Measurements from ENCODE around the gene ALDH1A3.

The ALDH1A3 gene

DNA sequence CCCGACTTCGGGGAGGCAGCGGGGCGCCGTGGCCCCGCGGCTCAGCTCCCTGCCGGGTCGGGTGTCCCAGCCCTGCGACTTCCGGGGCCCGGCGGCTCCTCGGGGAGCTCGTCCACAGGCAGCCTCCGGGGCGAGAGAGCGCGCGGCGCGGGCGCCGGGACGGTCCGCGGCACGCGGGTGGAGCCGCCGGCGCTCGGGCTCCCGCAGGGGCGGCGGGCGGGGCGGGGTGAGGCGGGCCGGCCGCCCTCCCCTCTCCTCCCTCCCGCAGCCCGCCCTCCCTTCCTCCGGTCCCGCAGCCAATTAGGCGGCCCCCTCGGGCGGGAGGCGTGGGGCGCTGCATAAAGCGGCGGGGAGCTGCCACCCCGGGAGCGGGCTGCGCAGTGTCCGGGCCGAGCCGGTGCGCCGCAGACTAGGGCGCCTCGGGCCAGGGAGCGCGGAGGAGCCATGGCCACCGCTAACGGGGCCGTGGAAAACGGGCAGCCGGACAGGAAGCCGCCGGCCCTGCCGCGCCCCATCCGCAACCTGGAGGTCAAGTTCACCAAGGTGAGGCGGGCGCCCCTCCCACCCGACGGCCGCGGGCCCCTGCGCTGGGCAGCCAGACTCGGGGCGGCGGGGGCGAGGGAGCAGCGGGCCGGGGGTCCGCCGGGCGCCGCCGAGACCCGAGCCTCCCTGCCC lies at the start of gene ALDH1A3:
TSS of gene ALDH1A3 (plus strand) at position 368 of the 675 bp plus-strand sequence. CDS start at position 445, 77 bp downstream.
- TF ChIP-seq, protein P1, sequence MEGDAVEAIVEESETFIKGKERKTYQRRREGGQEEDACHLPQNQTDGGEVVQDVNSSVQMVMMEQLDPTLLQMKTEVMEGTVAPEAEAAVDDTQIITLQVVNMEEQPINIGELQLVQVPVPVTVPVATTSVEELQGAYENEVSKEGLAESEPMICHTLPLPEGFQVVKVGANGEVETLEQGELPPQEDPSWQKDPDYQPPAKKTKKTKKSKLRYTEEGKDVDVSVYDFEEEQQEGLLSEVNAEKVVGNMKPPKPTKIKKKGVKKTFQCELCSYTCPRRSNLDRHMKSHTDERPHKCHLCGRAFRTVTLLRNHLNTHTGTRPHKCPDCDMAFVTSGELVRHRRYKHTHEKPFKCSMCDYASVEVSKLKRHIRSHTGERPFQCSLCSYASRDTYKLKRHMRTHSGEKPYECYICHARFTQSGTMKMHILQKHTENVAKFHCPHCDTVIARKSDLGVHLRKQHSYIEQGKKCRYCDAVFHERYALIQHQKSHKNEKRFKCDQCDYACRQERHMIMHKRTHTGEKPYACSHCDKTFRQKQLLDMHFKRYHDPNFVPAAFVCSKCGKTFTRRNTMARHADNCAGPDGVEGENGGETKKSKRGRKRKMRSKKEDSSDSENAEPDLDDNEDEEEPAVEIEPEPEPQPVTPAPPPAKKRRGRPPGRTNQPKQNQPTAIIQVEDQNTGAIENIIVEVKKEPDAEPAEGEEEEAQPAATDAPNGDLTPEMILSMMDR (IDR thresholded peaks at IDR 0.05; ENCODE audit: low read length, missing control alignments), result no peak
- peak; percentile 71 for DNase-seq (ENCODE audit: low read depth)
- H3K4me3 ChIP-seq (replicated peaks; ENCODE audit: low read depth, low read length), result peak within 1 kb of the TSS; percentile 66

DNA sequence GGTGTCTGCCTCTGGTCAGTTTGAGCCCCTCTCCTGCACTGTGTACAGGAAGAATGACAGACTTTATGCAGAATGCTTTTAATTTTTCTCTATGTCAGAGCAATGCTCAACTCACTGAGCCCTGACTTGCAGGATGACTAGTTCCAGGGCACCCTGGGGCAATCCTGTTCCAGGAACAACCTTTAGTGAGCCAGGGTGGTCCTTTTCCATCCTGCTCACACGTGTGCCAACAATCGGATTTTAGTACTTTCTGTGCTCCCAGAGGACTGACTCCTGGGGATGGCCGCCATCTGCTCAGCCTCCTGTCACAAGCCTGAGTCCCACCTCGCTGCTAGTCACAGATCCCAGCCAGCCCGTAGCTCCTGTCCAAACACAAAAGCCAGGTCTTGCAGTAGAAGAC lies 48.2 kb upstream of the ALDH1A3 start:
- TF ChIP-seq, protein P1 (IDR thresholded peaks at IDR 0.05; ENCODE audit: low read length, missing control alignments), result no peak
- no peak overlapping the region for H3K4me3 ChIP-seq (replicated peaks; ENCODE audit: low read depth, low read length)
- no peak for DNase-seq (ENCODE audit: low read depth)

DNA sequence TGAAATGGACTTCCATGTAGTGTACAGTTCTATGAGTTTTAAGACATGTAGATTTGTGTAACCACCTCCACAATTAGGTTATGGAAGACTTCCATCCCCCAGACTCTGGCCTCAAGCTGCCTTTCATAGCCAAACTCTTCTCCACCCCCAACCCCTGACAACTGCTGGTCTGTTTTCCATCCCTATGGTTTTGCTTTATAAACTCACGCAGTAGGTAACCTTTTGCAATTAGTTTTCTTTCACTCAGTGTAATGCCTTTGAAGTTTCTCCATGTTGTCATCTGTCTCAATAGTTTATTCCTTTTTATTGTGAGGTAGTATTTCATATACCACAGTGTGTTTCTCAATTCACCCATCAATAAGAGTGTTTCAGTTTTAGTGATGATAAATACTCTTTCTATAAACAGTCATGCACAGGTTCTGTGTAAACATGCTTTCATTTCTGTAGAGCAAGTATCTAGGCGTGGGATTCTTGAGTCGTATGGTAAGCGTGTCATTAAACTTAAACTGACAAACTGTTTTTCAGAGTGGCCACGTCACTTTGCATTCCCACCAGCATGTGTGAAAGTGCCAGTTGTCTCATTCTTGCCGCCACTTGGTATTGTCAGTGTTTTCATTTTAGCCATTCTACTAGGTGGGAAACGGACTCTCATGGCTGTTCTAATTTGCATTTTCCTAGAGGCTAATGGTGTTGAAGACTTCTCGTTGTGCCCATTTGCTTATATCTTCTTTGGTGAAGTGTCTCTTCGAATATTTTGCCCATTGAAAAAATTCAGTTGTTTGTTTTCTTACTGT lies 47.3 kb upstream of the ALDH1A3 start:
- H3K4me3 ChIP-seq (replicated peaks; ENCODE audit: low read depth, low read length), result no peak overlapping the region
- DNase-seq (ENCODE audit: low read depth), result no peak
- TF ChIP-seq, protein P1 (IDR thresholded peaks at IDR 0.05; ENCODE audit: low read length, missing control alignments), result no peak

GRCh38 chr15:100833417-100834389 lies 45.9 kb upstream of the ALDH1A3 start:
- TF ChIP-seq, protein P1 (IDR thresholded peaks at IDR 0.05; ENCODE audit: low read length, missing control alignments), result no peak
- no peak for DNase-seq (ENCODE audit: low read depth)
- H3K4me3 ChIP-seq (replicated peaks; ENCODE audit: low read depth, low read length), result no peak overlapping the region

DNA sequence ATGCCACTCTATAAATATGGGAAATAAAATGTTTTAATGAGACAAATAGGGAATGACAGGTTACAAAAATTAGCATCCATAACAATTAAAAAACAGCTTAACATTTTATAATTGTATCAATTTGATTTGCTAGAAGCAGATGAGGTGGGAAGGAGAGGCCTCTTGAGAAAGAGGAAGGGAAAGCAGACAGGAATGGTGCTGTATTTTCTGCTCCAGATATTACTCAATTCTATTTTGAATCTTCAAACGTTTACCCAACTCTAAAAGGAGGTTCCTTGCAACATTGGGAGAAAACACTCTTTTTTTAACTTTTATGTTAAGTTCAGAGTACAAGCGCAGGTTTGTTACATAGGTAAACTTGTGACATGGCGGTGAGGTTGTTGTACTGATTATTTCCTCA lies 44.9 kb upstream of the ALDH1A3 start:
- TF ChIP-seq, protein P1 (IDR thresholded peaks at IDR 0.05; ENCODE audit: low read length, missing control alignments), result no peak
- no peak for DNase-seq (ENCODE audit: low read depth)
- no peak overlapping the region for H3K4me3 ChIP-seq (replicated peaks; ENCODE audit: low read depth, low read length)

GRCh38 chr15:100835636-100836035 lies 44.0 kb upstream of the ALDH1A3 start:
- no peak for DNase-seq (ENCODE audit: low read depth)
- no peak overlapping the region for H3K4me3 ChIP-seq (replicated peaks; ENCODE audit: low read depth, low read length)
- TF ChIP-seq, protein P1 (IDR thresholded peaks at IDR 0.05; ENCODE audit: low read length, missing control alignments), result no peak
